Endothelial cell of umbilical vein (primary cell): ENCODE data around the gene REG1A. TPM values are rescaled to one million over a fixed set of nuclear protein-coding genes. Genes with fewer than 3 reads are reported as not detected.

Experiments
- BruUV-seq: library from RNA; stranded (reverse); fragments of 400-500 nt; replicated peaks from 2 replicates; lab custom pipeline; 2021; lab: Mats Ljungman, UMichigan
- CTCF ChIA-PET: fragments of 300-600, 350-600 bp; sonication (Branson Sonifier 250); formaldehyde crosslinking; loops from one replicate; lab custom pipeline; 2021; ENCODE audit warnings: antibody characterized with exemption, inconsistent platforms; lab: Charles Lee
- POLR2A ChIA-PET: fragments of 300-600, 350-600 bp; sonication (Branson Sonifier 250); formaldehyde crosslinking; loops from one replicate; lab custom pipeline; 2021; ENCODE audit warnings: antibody characterized with exemption, inconsistent platforms; lab: Charles Lee
- DNase-seq: peaks from one replicate; pipeline ENCODE4 v3.0.0-alpha.2; 2011; ENCODE audit warnings: low read depth, low spot score
- FAIRE-seq: peaks from 2 replicates; lab custom pipeline; 2011; peaks lifted over from hg19 to GRCh38; lab: Jason Lieb, UNC
- H2AFZ ChIP-seq: 2 replicates; pipeline ENCODE4 v1.6.0; 2012; ENCODE audit warnings: low read depth, low read length, control low read depth, inconsistent platforms
- H3K27ac ChIP-seq: 2 replicates; pipeline ENCODE4 v1.5.1; 2011; ENCODE audit warnings: low read depth, mild to moderate bottlenecking, control low read depth, low read length, moderate library complexity; ENCODE audit not compliant: insufficient read depth
- H3K27me3 ChIP-seq, 2 experiments: 2 replicates each; pipeline versions ENCODE4 v1.6.0 to v1.6.1; 2011; ENCODE audit warnings: low read length in 2 of 2, mixed read lengths in 1 of 2; ENCODE audit not compliant: control insufficient read depth in 2 of 2, insufficient read depth in 2 of 2
- H3K36me3 ChIP-seq, 2 experiments: 2 replicates in 1 of 2; 3 replicates in 1 of 2; pipeline ENCODE4 v1.5.1; 2011; ENCODE audit warnings: low read length in 2 of 2, mild to moderate bottlenecking in 1 of 2, moderate library complexity in 1 of 2; ENCODE audit not compliant: control insufficient read depth in 2 of 2, insufficient read depth in 2 of 2; ENCODE audit errors: extremely low read depth in 1 of 2
- H3K4me1 ChIP-seq: 3 replicates; pipeline ENCODE4 v1.5.1; 2011; ENCODE audit warnings: mild to moderate bottlenecking, low read length; ENCODE audit not compliant: control insufficient read depth, insufficient read depth; ENCODE audit errors: extremely low read depth
- H3K4me2 ChIP-seq: 2 replicates; pipeline ENCODE4 v1.6.1; 2011; ENCODE audit warnings: low read length, control low read depth, mixed read lengths; ENCODE audit not compliant: insufficient read depth
- H3K4me3 ChIP-seq, 3 experiments: fragments of 200-600 bp in 1 of 3; sonication (generic), shearing (Covaris generic) in 1 of 3; replicated peaks in 1 of 3; 2 replicates each; pipeline ENCODE4 v1.5.1; 2011 to 2016; ENCODE audit warnings: control low read depth in 3 of 3, low read length in 3 of 3, mild to moderate bottlenecking in 2 of 3, inconsistent platforms in 1 of 3, low read depth in 1 of 3, moderate library complexity in 1 of 3; ENCODE audit not compliant: insufficient read depth in 1 of 3
- H3K79me2 ChIP-seq: 2 replicates; pipeline ENCODE4 v1.6.0; 2012; ENCODE audit warnings: low read length, inconsistent platforms; ENCODE audit not compliant: control insufficient read depth, insufficient read depth
- H3K9ac ChIP-seq: replicated peaks from 2 replicates; pipeline ENCODE3; 2011; ENCODE audit warnings: low read length, control low read depth; ENCODE audit not compliant: insufficient read depth; ENCODE audit errors: extremely low read depth
- H3K9me1 ChIP-seq: replicated peaks from 3 replicates; pipeline ENCODE4 v1.6.0; 2011; ENCODE audit warnings: mild to moderate bottlenecking, low read length; ENCODE audit not compliant: control insufficient read depth, insufficient read depth; ENCODE audit errors: extremely low read depth
- H3K9me3 ChIP-seq: replicated peaks from 2 replicates; pipeline ENCODE4 v1.5.1; 2012; ENCODE audit warnings: low read length, inconsistent platforms; ENCODE audit not compliant: control insufficient read depth, insufficient read depth
- H4K20me1 ChIP-seq: replicated peaks from 2 replicates; pipeline ENCODE3; 2011; ENCODE audit warnings: mild to moderate bottlenecking, low read length; ENCODE audit not compliant: control insufficient read depth, insufficient read depth; ENCODE audit errors: extremely low read depth
- CTCF ChIP-seq, 2 donors: IDR thresholded peaks; 1 replicate in 1 of 2; 2 replicates in 1 of 2; pipeline ENCODE4 v1.5.1; 2011; ENCODE audit warnings: low read length in 2 of 2, mild to moderate bottlenecking in 2 of 2, moderate library complexity in 2 of 2, control low read depth in 1 of 2, inconsistent platforms in 1 of 2, low read depth in 1 of 2; ENCODE audit not compliant: insufficient read depth in 1 of 2; ENCODE audit errors: extremely low read depth in 1 of 2
- EZH2 ChIP-seq: IDR thresholded peaks from 2 replicates; pipeline ENCODE4 v1.6.1; 2012; ENCODE audit warnings: borderline replicate concordance, low read depth, mild to moderate bottlenecking, moderate library complexity, low read length, inconsistent platforms; ENCODE audit not compliant: severe bottlenecking
- FOS ChIP-seq: IDR thresholded peaks from 2 replicates; pipeline ENCODE4 v1.6.1; 2011; ENCODE audit warnings: mild to moderate bottlenecking, low read length, moderate library complexity, borderline replicate concordance; ENCODE audit not compliant: insufficient read depth
- GATA2 ChIP-seq: IDR thresholded peaks from 2 replicates; pipeline ENCODE4 v1.7.0; 2011; ENCODE audit warnings: low read depth, mild to moderate bottlenecking, moderate library complexity, mixed read lengths, low read length; ENCODE audit not compliant: insufficient read length, insufficient read depth
- JUN ChIP-seq: IDR thresholded peaks from 2 replicates; pipeline ENCODE4 v1.6.1; 2011; ENCODE audit warnings: borderline replicate concordance, low read depth; ENCODE audit not compliant: insufficient read length, insufficient read depth
- MYC ChIP-seq: IDR thresholded peaks from one replicate; pipeline ENCODE4 v1.6.1; 2011; ENCODE audit warnings: mild to moderate bottlenecking, low read depth, low read length
- POLR2AphosphoS5 ChIP-seq: IDR thresholded peaks from 2 replicates; pipeline ENCODE4 v1.6.1; 2012; ENCODE audit warnings: low read depth, mild to moderate bottlenecking, control low read depth, low read length, moderate library complexity; ENCODE audit not compliant: insufficient read depth
- dilution Hi-C: fragments of 300-500 bp; cut with MboI; formaldehyde crosslinking; loops from one replicate; pipeline ENCODE4 v1.15.0; 2019; ENCODE audit warnings: low sequenced_read_pairs; ENCODE audit not compliant: extremely low pct_ligation_motif_present
- intact Hi-C: fragments of 100-400 bp; cut with micrococcal nuclease; formaldehyde crosslinking; loops from one replicate; pipeline ENCODE4 v1.10.0; 2022
- polyA plus RNA-seq, 4 experiments: library from polyadenylated mRNA; depleted of rRNA in 3 of 4; stranded (reverse) in 3 of 4; unstranded in 1 of 4; fragments of >200 nt; gene quantifications; 2 replicates each; pipeline versions ENCODE4 v1.2.1 to v1.2.3, GENCODE V29; 2011 to 2012; ENCODE audit warnings: missing spikeins in 1 of 4
- total RNA-seq: library from RNA; stranded (reverse); gene quantifications from 2 replicates; pipeline ENCODE4 v1.2.3, GENCODE V29; 2021

The REG1A gene
- total and polyA plus RNA-seq, 2 donors (not counting 3 experiments of a cell fraction or from before 2014, with no cell fraction given), result not detected

GRCh38 chr2:79139423-79139822 lies 19.1 kb downstream of the REG1A start:
- Histone ChIP-seq H3K27ac (no peak overlapping the region), H3K4me3 (no peak overlapping the region), H3K9me1 (no peaks in the 10 kb centered on the region), H2AFZ (no peak overlapping the region), H4K20me1 (no peaks in the 10 kb centered on the region), H3K27me3 (no peaks in the 10 kb centered on the region), H3K4me1 (no peaks in the 10 kb centered on the region), H3K9me3 (peaks cover 4% of the 10 kb centered on the region), H3K36me3 (no peaks in the 10 kb centered on the region), H3K79me2 (no peaks in the 10 kb centered on the region), H3K4me2 (no peak overlapping the region), H3K9ac (no peak overlapping the region)
- DNase-seq (no peak), FAIRE-seq (no peak)
- dilution Hi-C loops (no loop called here), intact Hi-C loops (no loop called here)
- POLR2A ChIA-PET, result no interaction called here
- CTCF ChIA-PET, result no interaction called here
- BruUV-seq, result no TSS peak
- TF ChIP-seq POLR2AphosphoS5 (no peak), GATA2 (no peak), EZH2 (no peak), MYC (no peak), CTCF (IDR thresholded peaks at IDR 0.05; ENCODE audit: extremely low read depth in 1 of 2, insufficient read depth in 1 of 2, low read depth in 1 of 2, low read length in 2 of 2) (no peak), JUN (no peak), FOS (no peak)
